CD4-positive, alpha-beta T cell treated with Interleukin-4 for 1 hour (primary cell): ENCODE results near the gene CD22.

Experiments
- DNase-seq, 2 donors: peaks; one replicate each; pipeline ENCODE4 v3.0.0-alpha.2; 2020 to 2022

CD22 gene

DNA sequence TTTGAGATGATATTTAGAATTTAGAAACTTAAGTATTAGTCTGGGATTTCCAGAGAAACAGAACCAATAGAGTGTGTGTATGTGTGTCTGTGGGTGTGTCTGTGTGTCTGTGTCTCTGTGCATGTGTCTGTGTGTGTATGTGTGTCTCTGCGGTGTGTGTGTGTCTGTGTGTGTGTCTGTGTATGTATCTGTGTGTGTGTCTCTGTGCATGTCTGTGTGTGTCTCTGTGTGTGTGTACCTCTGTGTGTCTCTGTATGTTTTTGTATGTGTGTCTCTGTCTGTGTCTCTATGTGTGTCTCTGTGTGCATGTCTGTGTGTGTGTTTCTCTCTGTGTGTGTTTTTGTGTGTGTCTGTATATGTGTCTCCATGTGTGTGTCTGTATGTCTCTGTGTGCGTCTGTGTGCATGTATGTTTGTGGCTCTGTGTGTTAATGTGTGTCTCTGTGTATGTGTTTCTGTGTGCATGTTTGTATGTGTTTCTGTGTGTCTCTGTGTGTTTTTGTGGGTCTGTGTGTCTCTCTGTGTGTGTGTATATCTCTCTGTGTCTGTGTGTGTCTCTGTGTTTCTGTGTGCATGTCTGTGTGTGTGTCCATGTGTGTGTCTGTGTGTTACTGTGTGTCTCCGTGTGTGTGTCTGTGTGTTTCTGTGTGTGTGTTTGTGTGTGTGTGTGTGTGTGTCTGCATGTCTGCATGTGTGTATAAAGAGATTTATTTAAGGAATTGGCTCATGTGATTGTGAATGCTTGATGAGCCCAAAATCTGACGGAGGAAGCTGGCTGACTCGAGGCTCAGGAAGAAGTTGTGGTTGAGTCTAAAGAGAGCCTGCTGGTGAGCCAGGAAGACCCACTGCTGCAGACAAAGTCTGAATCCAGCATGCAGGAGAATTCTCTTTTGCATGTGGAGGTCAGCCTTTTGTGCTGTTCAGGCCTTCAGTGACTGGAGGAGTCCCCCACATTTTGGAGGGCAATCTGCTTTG is 64.0 kb downstream of the CD22 start:
- DNase-seq: no peak

DNA sequence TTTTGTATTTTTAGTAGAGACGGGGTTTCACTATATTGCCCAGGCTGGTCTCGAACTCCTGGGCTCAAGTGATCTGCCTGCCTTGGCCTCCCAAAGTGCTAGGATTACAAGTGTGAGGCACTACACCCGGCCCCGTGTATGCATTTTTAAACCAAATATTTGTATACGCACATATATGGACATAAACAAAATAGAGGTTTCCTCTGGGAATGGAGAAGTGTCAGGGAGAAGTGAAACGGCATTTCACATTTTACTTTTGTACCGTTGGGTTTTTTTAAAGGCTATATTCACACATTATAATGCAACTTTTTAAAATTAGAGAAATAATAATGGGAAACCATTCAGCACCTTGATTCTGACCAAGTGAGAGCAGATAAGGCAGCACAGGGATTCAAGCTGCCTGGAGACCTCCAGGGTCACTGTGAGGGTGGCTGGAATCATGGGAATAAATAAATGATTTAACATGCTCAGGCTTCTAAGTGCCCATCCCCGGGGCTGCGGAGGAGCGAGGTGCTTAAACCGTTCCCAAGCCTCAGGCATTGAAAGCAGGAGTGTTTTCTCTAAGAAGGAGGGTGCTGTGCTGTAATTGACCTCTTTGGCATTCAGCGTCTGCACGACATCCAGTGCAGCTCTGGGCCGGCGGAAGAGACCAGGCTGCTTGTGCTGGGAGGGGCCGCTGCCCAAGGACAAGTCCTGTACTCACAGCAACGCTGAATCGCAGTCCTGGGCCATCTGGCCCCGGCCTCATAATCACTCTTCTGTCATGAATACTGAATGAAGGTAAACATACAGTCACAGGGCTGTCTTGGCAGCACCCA is 66.6 kb downstream of the CD22 start:
- no peak for DNase-seq

DNA sequence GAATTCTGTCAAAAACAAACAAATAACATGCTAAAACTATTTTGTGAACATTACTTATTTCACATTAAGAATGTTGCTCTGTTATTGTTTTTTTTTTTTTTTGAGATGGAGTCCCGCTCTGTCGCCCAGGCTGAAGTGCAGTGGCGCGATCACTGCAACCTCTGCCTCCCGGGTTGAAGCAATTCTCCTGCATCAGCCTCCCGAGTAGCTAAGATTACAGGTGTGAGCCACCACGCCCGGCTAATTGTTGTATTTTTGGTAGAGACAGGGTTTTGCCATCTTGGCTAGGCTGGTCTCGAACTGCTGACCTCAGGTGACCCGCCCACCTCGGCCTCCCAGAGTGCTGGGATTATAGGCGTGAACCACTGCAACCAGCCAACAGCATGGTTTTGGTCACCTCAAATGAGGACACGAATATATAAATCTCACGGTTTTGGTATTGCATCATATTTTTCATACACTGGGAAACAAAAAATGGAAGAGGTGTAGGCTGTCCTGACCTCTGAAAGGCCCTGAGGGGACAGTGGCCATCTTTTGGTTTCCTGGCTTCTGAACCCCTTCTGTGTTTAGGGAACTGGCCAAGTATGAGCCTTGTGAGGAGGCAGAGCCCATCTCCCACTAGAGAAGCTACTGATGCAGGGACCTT is 67.4 kb downstream of the CD22 start:
- DNase-seq: no peak
